Activated B cell treated with CpG ODN at 0.5 μM for 24 hours (primary cell): Measurements from ENCODE around the gene PHEX. TPM values are rescaled to one million over a fixed set of nuclear protein-coding genes. Genes with fewer than 3 reads are reported as not detected.
"Not testable (repeated sequence)": the region's sequence is repeated elsewhere in the genome, so short reads cannot be mapped to it uniquely, and the experiment has no call there.

Experiments
- ATAC-seq: fragments of 200-7000 bp; cut with Tn5 transposase; one replicate; pipeline ENCODE4 v1.10.0; 2021; ENCODE audit warnings: low read depth, mild to moderate bottlenecking, moderate library complexity
- CTCF ChIA-PET: fragments of 350-600 bp; sonication (Branson Sonifier 250); formaldehyde crosslinking; loops from one replicate; lab custom pipeline; 2021; ENCODE audit warnings: antibody characterized with exemption; lab: Charles Lee
- POLR2A ChIA-PET: fragments of 350-600 bp; sonication (Branson Sonifier 250); formaldehyde crosslinking; loops from one replicate; lab custom pipeline; 2021; ENCODE audit warnings: antibody characterized with exemption; lab: Charles Lee
- DNase-seq: peaks from one replicate; pipeline ENCODE4 v3.0.0; 2022
- H3K27ac Mint-ChIP-seq: one replicate; pipeline ENCODE4 v1.8.0; 2020; ENCODE audit warnings: mixed read lengths
- H3K27me3 Mint-ChIP-seq: one replicate; pipeline ENCODE4 v1.8.0; 2021; ENCODE audit warnings: mixed read lengths
- H3K36me3 Mint-ChIP-seq: one replicate; pipeline ENCODE4 v1.8.0; 2021; ENCODE audit warnings: low read depth, mixed read lengths
- H3K4me1 Mint-ChIP-seq: one replicate; pipeline ENCODE4 v1.8.0; 2021; ENCODE audit warnings: mixed read lengths
- H3K4me3 Mint-ChIP-seq: one replicate; pipeline ENCODE4 v1.8.0; 2020; ENCODE audit warnings: mild to moderate bottlenecking, mixed read lengths
- H3K9me3 Mint-ChIP-seq: one replicate; pipeline ENCODE4 v1.8.0; 2020; ENCODE audit warnings: mixed read lengths
- CTCF ChIP-seq: fragments of 200-600 bp; IDR thresholded peaks from one replicate; pipeline ENCODE4 v1.8.0; 2022; ENCODE audit warnings: antibody characterized with exemption, mild to moderate bottlenecking
- intact Hi-C: fragments of 100-400 bp; cut with micrococcal nuclease; formaldehyde crosslinking; loops from one replicate; pipeline ENCODE4 v1.15.1; 2024
- total RNA-seq: library from RNA; stranded (reverse); gene quantifications from 2 replicates; pipeline ENCODE4 v1.2.3, GENCODE V29; 2022

The PHEX gene
- total RNA-seq, 1 donor from 2014 or later: 0.27 TPM

DNA sequence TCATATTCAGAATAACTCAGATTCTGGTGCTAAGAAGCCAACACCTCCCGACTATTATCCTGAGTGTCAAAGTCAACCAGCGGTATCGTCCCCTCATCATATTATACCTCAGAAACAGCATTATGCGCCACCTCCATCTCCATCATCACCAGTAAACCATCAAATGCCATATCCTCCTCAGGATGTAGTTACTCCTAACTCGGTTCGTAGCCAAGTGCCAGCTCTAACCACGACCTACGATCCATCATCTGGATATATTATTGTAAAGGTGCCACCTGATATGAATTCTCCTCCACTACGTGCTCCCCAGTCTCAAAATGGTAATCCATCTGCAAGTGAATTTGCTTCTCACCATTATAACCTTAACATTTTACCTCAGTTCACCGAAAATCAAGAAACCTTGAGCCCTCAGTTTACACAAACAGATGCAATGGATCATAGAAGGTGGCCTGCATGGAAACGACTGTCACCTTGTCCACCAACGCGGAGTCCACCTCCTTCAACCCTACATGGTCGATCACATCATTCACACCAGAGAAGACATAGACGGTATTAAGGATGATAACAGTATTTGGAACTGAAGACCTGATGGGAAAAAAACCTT lies 241.7 kb downstream of the PHEX start:
- ATAC-seq (no peak), DNase-seq (no peak)
- intact Hi-C loops: no loop called here
- TF ChIP-seq CTCF: no peak
- ChIA-PET POLR2A (no interaction called here), CTCF (no interaction called here)
- H3K4me1 Mint-ChIP-seq: no peaks in the 10 kb centered on the region
- no peaks in the 10 kb centered on the region for H3K27me3 Mint-ChIP-seq
- H3K4me3 Mint-ChIP-seq: no peak overlapping the region
- H3K27ac Mint-ChIP-seq: no peak overlapping the region
- no peaks in the 10 kb centered on the region for H3K36me3 Mint-ChIP-seq
- no peaks in the 10 kb centered on the region for H3K9me3 Mint-ChIP-seq

- no peaks in the 10 kb centered on the region for H3K36me3 Mint-ChIP-seq
- no peak overlapping the region for H3K27ac Mint-ChIP-seq
- H3K4me1 Mint-ChIP-seq: no peaks in the 10 kb centered on the region
- H3K9me3 Mint-ChIP-seq: no peaks in the 10 kb centered on the region
- CTCF ChIA-PET: no interaction called here
- DNase-seq (no peak), ATAC-seq (no peak)
- no peak overlapping the region for H3K4me3 Mint-ChIP-seq
- POLR2A ChIA-PET: no interaction called here
- intact Hi-C loops: no loop called here
- no peaks in the 10 kb centered on the region for H3K27me3 Mint-ChIP-seq
- TF ChIP-seq CTCF: no peak
Measured at GRCh38 chrX:22276781-22277180, 244.7 kb downstream of the PHEX start.

GRCh38 chrX:22278375-22278774 lies 246.2 kb downstream of the PHEX start:
- H3K4me1 Mint-ChIP-seq: no peaks in the 10 kb centered on the region
- no peak for DNase-seq
- CTCF ChIA-PET: no interaction called here
- no peak overlapping the region for H3K4me3 Mint-ChIP-seq
- H3K27ac Mint-ChIP-seq: no peak overlapping the region
- H3K9me3 Mint-ChIP-seq: no peaks in the 10 kb centered on the region
- no peaks in the 10 kb centered on the region for H3K27me3 Mint-ChIP-seq
- ATAC-seq: no peak
- H3K36me3 Mint-ChIP-seq: no peaks in the 10 kb centered on the region
- POLR2A ChIA-PET: no interaction called here
- no peak for TF ChIP-seq CTCF
- intact Hi-C loops: no loop called here

GRCh38 chrX:22289209-22289608 lies 257.1 kb downstream of the PHEX start:
- H3K27me3 Mint-ChIP-seq, CTCF ChIA-PET, H3K9me3 Mint-ChIP-seq, POLR2A ChIA-PET, H3K27ac Mint-ChIP-seq, DNase-seq, H3K4me1 Mint-ChIP-seq, ATAC-seq, H3K36me3 Mint-ChIP-seq, intact Hi-C loops, H3K4me3 Mint-ChIP-seq: not testable (repeated sequence)

DNA sequence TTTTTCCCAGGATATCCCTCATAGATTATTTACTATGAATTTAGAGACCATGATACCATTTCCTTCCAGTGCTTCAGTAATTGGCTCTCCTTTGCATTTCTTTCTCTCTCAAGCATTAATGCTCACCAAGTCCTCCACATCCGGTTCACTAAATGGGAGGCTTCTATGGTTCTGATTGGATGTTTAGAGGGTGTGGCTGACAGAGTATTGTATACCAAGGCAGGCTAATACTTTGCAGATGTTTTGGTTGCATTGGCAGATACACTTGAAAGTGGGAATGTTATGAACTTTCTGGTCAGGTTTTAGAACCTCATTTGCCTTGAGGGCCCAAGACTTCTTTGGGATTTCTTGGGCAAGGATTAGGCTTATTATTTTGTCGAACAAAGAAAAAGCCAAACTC lies 264.7 kb downstream of the PHEX start:
- ChIA-PET CTCF (no interaction called here), POLR2A (no interaction called here)
- ATAC-seq (no peak), DNase-seq (no peak)
- Mint-ChIP-seq H3K4me3 (no peak overlapping the region), H3K27me3 (peaks cover 4% of the 10 kb centered on the region), H3K9me3 (no peaks in the 10 kb centered on the region), H3K27ac (no peak overlapping the region), H3K36me3 (no peaks in the 10 kb centered on the region), H3K4me1 (peaks cover 7% of the 10 kb centered on the region)
- TF ChIP-seq CTCF: no peak
- intact Hi-C loops: no loop called here

- Mint-ChIP-seq H3K9me3 (no peaks in the 10 kb centered on the region), H3K27ac (no peak overlapping the region), H3K4me3 (no peak overlapping the region), H3K27me3 (peaks cover 4% of the 10 kb centered on the region), H3K36me3 (no peaks in the 10 kb centered on the region), H3K4me1 (peaks cover 7% of the 10 kb centered on the region)
- intact Hi-C loops: no loop called here
- ATAC-seq (no peak), DNase-seq (no peak)
- ChIA-PET POLR2A (no interaction called here), CTCF (no interaction called here)
- no peak for TF ChIP-seq CTCF
Measured at GRCh38 chrX:22300130-22300529, 268.0 kb downstream of the PHEX start.
